ENCODE results near the gene LMOD2. TPM values are rescaled to one million over a fixed set of nuclear protein-coding genes. Genes with fewer than 3 reads are reported as not detected.
A peak's percentile ranks its signal among the peaks of the same experiment; 100 is the strongest.

LMOD2 gene
- total and polyA plus RNA-seq, 9 of the 15 experiments (the other 6 are each of a cell fraction or from before 2014, with no cell fraction given): 0.04 TPM; not detected in 8

DNA sequence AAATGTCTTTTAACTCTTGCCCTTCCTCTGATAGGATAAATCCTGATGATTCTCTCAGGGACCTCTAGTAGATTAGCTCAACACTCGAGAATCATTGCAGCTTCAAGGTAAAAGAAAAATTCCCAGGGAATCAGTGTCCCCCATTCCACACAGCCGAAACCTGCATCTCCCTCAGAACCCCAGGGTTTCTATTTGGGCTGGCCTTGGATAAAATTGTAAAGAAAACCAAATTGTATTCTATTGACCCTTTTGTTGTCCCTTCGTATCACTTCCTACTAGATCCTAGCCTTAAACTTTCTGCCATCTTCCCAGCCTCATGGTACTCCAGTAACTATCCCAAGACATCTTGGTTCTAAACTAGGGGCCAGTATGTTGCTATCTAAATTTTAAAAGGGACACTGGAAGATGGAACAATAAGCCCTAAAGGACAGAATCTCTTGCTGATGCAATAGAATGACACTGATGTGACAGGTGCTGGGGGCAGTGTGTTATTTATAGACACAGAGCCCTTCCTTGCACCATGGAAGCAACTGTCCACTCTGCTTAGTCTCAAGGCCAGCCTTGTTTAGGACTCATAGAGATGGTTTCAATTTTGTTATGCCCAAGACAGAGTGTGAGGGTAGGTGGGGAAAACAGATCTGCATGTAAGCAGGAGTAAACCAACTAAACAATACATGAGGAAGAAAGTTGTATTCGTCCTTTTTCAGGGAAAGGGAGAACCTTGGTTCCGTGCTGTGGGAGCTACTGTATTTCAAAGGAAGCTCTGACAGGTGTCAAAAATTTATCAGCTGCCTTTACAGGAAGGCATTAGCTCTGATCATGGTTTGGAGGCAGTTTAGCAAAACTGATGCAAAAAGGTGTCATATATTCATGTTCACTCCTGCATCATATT lies 46.4 kb upstream of the LMOD2 start (continued):
- TF ChIP-seq CBFA2T2 (conservative IDR thresholded peaks at IDR 0.05) (no peak), C11orf30 (IDR thresholded peaks at IDR 0.05; ENCODE audit: low read depth) (no peak), ZNF146 (CRISPR knock-in tag; IDR thresholded peaks at IDR 0.05; ENCODE audit: unreplicated experiment) (no peak), ZNF24 (IDR thresholded peaks at IDR 0.05) (peak; percentile 68), ATF7 (IDR thresholded peaks at IDR 0.05) (peak; percentile 94), GABPB2 (CRISPR knock-in tag; conservative IDR thresholded peaks at IDR 0.05) (peak; percentile 9; the same call in 1 of the 2 replicates), HIVEP1 (CRISPR knock-in tag; IDR thresholded peaks at IDR 0.05) (peak; percentile 72; the same call in 1 of the 2 replicates), ZNF589 (CRISPR knock-in tag; IDR thresholded peaks at IDR 0.05; ENCODE audit: low read depth) (peak; percentile 94), CBX2 (IDR thresholded peaks at IDR 0.05; ENCODE audit: insufficient read depth, low read length, poor library complexity, severe bottlenecking) (no peak), ZNF133 (CRISPR knock-in tag; IDR thresholded peaks at IDR 0.05) (no peak), PHF8 (IDR thresholded peaks at IDR 0.05; ENCODE audit: borderline replicate concordance, low read length) (no peak), KLF1 (tag; IDR thresholded peaks at IDR 0.05) (no peak)
- TF ChIP-seq, protein P1, sequence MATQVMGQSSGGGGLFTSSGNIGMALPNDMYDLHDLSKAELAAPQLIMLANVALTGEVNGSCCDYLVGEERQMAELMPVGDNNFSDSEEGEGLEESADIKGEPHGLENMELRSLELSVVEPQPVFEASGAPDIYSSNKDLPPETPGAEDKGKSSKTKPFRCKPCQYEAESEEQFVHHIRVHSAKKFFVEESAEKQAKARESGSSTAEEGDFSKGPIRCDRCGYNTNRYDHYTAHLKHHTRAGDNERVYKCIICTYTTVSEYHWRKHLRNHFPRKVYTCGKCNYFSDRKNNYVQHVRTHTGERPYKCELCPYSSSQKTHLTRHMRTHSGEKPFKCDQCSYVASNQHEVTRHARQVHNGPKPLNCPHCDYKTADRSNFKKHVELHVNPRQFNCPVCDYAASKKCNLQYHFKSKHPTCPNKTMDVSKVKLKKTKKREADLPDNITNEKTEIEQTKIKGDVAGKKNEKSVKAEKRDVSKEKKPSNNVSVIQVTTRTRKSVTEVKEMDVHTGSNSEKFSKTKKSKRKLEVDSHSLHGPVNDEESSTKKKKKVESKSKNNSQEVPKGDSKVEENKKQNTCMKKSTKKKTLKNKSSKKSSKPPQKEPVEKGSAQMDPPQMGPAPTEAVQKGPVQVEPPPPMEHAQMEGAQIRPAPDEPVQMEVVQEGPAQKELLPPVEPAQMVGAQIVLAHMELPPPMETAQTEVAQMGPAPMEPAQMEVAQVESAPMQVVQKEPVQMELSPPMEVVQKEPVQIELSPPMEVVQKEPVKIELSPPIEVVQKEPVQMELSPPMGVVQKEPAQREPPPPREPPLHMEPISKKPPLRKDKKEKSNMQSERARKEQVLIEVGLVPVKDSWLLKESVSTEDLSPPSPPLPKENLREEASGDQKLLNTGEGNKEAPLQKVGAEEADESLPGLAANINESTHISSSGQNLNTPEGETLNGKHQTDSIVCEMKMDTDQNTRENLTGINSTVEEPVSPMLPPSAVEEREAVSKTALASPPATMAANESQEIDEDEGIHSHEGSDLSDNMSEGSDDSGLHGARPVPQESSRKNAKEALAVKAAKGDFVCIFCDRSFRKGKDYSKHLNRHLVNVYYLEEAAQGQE (IDR thresholded peaks at IDR 0.05; ENCODE audit: borderline replicate concordance): no peak
- TF ChIP-seq, protein P1 (CRISPR knock-in tag; IDR thresholded peaks at IDR 0.05; ENCODE audit: low read depth): no peak
- TF ChIP-seq, protein P2, sequence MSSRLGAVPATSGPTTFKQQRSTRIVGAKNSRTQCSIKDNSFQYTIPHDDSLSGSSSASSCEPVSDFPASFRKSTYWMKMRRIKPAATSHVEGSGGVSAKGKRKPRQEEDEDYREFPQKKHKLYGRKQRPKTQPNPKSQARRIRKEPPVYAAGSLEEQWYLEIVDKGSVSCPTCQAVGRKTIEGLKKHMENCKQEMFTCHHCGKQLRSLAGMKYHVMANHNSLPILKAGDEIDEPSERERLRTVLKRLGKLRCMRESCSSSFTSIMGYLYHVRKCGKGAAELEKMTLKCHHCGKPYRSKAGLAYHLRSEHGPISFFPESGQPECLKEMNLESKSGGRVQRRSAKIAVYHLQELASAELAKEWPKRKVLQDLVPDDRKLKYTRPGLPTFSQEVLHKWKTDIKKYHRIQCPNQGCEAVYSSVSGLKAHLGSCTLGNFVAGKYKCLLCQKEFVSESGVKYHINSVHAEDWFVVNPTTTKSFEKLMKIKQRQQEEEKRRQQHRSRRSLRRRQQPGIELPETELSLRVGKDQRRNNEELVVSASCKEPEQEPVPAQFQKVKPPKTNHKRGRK (tag; IDR thresholded peaks at IDR 0.05): no peak
- TF ChIP-seq, protein P3, sequence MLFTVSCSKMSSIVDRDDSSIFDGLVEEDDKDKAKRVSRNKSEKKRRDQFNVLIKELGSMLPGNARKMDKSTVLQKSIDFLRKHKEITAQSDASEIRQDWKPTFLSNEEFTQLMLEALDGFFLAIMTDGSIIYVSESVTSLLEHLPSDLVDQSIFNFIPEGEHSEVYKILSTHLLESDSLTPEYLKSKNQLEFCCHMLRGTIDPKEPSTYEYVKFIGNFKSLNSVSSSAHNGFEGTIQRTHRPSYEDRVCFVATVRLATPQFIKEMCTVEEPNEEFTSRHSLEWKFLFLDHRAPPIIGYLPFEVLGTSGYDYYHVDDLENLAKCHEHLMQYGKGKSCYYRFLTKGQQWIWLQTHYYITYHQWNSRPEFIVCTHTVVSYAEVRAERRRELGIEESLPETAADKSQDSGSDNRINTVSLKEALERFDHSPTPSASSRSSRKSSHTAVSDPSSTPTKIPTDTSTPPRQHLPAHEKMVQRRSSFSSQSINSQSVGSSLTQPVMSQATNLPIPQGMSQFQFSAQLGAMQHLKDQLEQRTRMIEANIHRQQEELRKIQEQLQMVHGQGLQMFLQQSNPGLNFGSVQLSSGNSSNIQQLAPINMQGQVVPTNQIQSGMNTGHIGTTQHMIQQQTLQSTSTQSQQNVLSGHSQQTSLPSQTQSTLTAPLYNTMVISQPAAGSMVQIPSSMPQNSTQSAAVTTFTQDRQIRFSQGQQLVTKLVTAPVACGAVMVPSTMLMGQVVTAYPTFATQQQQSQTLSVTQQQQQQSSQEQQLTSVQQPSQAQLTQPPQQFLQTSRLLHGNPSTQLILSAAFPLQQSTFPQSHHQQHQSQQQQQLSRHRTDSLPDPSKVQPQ (CRISPR knock-in tag; IDR thresholded peaks at IDR 0.05; ENCODE audit: borderline replicate concordance): no peak
